Left colon (tissue), 2 donors: ENCODE results near the gene MTHFR. TPM values are rescaled to one million over a fixed set of nuclear protein-coding genes. Genes with fewer than 3 reads are reported as not detected.

Source experiments
- ATAC-seq: fragments of 200-7000 bp; cut with Tn5 transposase; one replicate; pipeline ENCODE4 v1.9.1; 2020; ENCODE audit warnings: mild to moderate bottlenecking, moderate library complexity
- DNase-seq, 2 donors: peaks; one replicate each; pipeline ENCODE4 v3.0.0-alpha.2; 2020
- intact Hi-C, 2 donors: fragments of 100-400 bp; cut with DNase I in 1 of 2; cut with micrococcal nuclease in 1 of 2; formaldehyde crosslinking; loops; one replicate each; pipeline versions ENCODE4 v1.11.2 to v1.14.0; 2022; cut with DNase I, micrococcal nuclease
- total RNA-seq, 2 donors: library from RNA; stranded (reverse); fragmentation: NEBNext Ultra II Directional; extraction: Animal tissue kit (Norgen Biotek cat#: 25700); gene quantifications; one replicate each; pipeline ENCODE4 v1.2.1, GENCODE V29; 2021
- donor health status: DM: no; HTN: no; CAD: no.
- donor health status: DM: yes; HTN: yes; CAD: no.

Gene MTHFR
- total RNA-seq, 2 donors from 2014 or later = 44.8 to 48.2 TPM

DNA sequence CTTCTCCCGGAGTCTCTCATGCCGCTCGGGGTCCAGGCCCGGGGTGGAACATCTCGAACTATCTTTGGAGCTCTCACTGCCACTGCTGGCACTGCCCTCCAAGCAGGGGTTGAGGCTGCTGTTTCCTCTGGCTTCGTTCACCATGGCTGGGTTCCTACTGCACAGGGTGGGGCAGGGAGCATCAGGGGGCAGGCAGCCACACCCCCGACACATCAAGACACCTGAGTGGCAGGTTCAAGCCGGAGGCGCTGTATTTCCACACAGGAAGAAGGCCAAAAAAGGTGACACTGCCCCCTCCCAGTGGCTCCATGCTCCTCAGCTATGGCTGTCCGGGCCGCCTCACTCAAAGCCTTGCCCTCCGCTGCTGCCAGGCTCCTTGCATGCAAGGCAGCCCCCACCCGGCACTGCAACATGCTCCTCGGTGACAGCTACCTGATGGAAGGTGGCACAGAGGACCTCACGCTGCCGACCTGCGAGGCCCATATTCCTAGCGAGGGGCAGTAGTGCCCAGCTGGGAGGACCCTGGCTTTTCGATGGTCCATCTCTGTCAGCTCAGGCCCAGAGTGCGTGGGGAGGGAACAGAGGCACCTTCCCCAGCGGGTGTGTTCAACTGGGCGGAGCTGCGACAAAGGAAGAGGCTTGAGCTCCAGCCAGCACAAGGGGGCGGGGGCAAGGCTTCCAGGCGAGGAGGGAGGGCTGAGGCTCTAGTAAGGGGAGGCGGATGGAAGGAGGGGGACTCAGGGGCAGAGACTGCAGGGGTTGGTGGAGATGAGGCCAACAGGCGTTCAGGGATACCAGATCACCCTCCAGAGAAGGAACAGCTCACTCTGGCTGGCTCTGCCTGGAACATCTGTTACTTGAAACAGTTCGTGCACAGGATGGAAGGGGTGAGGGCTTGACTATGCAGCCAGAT is 2.5 kb downstream of the MTHFR start:
- ATAC-seq (peak; percentile 46), DNase-seq (peak; percentile 92 to 96)
- intact Hi-C loops = no loop called here

DNA sequence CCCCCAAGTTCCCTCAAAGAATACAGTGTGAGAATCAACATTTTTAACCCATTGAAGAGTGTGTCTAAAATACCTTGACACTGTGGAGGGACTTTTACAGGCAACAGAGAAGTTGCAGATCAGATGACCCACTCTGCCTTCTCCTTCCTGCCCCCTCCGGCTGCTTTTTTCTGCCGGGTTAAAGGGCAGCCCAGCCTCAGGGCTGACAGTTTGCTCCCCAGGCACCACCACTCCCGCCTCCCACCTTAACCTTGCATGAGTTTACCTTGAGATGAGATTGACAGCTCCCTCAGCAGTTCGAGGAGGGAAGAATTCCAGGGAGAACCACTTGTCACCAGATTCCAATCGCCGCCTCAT is 3.2 kb downstream of the MTHFR start:
- intact Hi-C loops = no loop called here
- peak in 1 of 2 donors; percentile 32 for DNase-seq
- ATAC-seq = no peak

DNA sequence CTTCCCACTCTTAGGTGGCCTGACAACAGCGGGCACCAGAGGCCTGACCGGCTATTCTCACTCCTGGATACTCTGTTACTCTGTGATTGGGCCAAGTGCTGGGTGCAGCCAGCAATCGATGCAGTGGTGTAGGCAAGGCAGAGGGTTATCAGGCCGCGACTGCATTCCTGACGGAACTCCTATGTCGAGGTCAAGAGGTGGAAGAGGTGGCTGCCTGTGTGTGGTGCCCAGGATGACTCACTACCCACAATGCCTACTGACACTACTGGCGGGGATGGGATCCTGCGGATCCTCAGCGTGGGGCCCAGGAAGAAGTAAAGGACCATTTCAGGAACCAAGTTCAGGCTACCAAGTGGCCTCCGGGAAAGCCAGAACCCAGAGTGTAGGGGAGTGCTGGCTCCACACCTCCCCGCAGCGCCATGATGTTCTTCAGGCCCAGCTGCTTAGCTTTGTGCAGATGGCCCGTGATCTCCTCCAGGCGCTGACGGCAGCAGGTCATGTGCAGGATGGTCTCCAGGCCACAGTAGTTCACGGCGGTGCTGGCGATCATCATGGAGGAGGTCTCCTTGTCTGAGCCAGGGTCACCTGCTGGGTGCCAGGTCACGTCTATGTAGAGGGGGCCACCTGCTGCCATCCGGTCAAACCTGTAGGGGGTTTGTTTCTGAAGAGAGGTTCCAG is 4.9 kb downstream of the MTHFR start:
- intact Hi-C loops = no loop called here
- DNase-seq = no peak
- ATAC-seq = no peak

DNA sequence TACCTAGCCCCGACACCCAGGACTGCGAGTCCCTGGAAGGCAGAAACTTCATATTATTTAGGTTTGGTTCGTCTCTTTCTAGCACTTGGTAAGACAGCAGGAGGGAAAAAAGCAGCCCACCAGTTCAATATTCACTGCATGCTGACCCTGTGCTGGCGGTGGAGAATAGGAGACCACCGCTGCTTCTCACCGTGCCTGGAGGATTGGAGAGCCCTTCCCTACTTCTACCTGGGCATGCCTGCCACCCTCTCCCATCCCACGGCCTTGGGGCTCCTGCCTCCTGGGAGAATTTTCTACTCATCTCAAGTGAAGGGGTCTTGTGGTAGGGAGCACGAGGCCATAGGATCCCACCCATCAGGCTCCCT is 5.4 kb downstream of the MTHFR start:
- DNase-seq (no peak), ATAC-seq (no peak)
- intact Hi-C loops = no loop called here

DNA sequence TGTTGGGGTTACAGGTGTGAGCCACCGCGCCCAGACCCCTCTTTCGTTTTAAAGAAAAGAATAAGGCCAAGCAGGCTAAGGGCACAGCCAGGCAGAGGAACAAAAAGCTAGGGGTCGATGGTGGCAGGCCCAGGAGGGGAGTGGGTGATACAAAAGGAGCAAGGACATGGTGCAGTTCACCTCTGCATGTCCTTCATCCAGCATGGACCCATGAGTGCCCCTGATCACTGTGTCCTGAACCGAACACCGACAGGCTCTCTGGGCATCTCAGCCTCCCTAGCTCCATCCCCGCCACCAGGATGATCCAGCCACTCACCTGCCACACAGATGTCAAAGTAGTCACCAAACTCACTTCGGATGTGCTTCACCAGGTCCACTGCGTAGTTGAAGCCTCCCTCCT is 5.9 kb downstream of the MTHFR start:
- intact Hi-C loops = no loop called here
- DNase-seq (no peak), ATAC-seq (no peak)

DNA sequence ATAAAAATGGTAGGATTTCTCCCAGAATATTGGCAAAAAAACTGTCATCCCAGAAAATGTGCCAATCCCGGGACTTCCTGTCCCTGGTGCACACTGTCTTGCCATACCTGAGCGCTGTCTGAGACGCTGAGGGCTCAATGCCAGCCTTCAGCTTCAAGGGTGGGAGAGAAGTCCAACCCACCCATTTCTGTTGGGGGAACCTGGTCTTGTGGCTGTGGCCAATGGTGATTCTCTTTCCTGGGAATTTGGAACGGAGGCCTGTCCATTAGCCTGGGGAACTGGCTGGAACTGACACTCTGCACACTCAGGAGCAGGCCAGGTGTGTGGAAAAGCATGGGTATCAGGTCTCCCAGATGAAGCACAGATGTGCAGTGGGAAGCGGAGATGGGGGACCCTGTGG is 6.7 kb downstream of the MTHFR start:
- ATAC-seq = no peak
- DNase-seq = no peak
- intact Hi-C loops = no loop called here

DNA sequence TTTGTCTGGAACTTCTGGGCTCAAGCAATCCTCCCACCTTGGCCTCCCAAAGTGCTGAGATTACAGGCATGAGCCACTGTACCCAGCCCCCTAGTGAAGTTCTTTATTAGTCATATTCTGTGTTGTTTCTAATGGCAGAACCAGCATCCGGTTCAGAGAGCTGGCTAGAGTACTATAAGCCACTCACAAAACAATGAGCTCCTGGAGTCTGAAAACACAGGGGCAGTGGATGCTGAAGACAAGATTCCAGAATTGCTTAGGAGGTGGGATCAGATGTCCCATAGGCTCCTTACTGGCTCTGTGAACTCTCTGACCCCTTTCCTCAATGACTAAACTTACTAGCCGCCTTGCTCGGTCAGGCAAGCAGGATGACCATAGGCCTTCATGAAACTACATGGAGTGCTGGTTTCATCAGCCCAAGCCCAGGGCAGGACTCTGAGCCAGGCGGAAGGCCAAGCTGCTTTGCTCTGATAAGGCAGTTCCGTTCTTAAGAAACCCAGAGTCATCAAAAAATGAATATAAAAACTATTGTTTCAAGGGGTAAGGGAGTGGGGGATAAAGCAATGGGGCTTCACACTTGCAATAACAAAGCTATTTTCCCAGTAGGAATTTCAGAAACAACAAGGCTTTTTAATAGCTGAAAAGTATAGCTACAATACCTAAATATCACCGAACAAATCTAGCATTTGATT is 8.1 kb downstream of the MTHFR start:
- ATAC-seq (no peak), DNase-seq (no peak)
- intact Hi-C loops = no loop called here

DNA sequence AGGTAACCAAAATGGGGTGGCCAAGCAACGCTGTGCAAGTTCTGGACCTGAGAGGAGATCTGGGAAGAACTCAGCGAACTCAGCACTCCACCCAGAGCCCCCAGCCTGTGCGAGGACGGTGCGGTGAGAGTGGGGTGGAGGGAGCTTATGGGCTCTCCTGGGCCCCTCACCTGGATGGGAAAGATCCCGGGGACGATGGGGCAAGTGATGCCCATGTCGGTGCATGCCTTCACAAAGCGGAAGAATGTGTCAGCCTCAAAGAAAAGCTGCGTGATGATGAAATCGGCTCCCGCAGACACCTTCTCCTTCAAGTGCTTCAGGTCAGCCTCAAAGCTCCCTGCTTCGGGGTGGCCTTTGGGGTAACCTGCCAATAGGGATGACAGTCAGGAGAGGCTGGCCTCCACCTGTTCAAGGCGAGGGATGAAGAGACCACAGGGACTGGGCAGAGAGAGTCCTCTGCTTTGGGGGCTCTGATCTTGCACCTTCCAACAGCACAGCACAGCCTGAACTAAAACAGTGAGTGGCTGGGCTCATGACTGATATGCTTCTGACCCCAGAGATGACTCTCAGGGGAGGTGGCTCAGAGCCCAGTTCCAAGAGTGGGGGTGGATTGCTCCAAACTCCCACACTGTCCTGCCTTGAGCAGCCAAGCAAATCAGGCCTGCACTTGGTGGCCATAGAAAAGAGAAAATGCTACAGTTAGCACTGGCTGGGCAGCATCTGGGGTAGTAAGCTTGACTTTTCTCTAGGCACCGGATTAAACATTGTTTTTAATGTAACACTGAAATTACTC is 9.5 kb downstream of the MTHFR start:
- no peak for DNase-seq
- ATAC-seq = no peak
- intact Hi-C loops = no loop called here

DNA sequence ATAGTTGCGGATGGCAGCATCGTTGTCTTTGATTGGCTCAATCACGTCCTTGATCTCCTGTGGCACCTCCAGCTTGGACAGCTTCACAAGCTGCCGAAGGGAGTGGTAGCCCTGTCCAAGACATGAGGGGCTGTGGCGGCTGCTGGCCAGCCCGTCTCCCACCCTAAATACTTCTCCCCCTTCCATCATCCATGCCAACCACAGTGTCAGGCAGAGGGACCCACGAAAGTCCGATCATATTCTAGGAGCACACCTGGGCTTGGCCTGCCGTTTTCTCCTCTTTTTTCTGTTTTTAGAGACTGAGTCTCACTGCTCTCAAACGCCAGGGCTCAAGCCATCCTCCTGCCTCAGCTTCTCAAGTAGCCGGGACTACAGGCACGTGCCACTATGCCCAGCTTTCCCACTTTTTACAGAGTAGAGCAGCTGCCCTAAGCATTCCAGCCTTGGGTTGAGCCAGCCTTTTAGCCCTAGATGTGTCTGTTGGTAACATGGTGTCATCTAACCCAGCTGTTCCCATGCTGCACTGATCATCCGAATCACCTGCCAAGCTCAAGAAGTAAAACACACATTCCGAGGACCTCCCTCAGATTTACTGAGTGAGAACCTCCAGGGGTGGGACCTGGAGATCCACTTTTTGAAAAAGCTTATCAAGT is 10.4 kb downstream of the MTHFR start:
- no peak for DNase-seq
- intact Hi-C loops = no loop called here

DNA sequence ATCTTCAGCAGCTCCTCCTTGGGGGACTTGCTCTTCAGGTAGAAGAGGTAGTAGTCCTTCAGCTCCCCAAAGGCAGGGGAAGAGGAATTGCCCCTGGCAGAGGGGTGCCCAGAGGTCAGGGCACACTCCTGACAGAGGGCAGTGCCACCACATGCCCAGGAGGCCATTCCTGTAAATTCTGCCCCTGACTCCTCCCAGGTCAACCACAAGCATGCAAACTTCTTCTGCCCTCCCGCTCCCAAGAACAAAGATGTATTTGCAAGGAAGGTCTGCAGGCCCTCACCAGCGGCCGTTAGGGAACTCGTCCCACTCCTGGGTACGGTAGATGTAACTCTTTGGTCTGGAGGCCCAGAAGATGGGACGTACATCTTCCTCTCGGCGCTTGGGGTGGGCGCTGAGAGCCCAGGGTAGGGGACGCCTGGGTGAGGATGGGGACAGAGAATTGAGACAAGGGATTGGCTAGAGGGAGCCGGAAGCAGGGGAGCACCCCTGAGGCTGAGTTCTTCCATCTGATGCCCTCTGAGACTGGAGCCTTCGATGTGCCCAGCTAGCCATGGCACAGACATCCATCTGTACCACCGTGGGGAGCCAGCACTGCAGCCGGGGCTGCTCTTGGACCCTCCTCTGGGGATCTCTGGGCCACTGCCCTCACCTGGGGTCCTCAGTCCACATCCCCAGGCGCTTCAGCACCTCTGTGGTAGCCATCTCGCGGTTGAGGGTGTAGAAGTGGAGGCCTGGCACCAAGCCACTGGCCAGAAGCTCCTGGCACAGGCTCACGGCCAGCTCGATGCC is 11.1 kb downstream of the MTHFR start:
- intact Hi-C loops = no loop called here
- ATAC-seq (no peak), DNase-seq (no peak)

More for the DNA sequence above, 10.4 kb downstream of the MTHFR start:
- ATAC-seq = no peak

DNA sequence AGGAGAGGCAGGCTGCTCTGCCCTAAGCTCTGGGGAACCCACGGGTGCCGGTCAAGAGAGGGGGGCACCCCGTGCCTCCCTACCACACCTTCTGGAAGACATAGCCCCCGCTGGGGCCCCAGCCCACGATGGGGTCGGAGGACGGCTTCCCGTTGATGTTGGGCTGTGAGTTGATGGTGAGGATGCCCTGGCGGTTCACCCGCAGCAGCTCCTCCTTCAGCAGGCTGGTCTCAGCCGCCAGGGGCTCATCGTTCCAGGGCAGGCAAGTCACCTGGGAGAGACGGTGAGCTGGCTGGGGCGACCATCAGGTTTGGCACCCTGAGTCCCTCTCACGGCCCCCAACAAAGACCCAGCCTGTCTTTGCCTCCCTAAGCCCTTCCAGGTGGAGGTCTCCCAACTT is 11.9 kb downstream of the MTHFR start:
- intact Hi-C loops = no loop called here
- ATAC-seq = no peak
- DNase-seq = no peak

DNA sequence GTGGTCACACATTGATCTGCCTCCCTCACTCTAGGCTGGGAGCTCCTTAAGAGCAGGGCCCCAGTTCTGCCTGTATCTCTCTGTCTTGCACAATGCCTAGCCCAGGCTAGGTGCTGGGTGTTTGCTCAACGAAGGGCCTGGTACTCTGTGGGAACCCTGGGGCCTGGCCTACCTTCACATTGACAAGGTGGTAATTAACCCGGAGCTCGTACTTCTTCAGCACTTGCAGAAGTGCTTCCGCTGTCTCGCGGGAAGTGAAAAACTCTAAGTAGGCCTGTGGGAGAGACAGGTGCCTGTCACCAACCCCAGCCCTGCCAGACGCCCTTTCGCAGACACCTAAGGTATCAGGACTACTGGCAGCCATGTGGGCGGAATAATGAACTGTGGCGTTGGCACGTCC is 13.7 kb downstream of the MTHFR start:
- ATAC-seq = no peak
- intact Hi-C loops = no loop called here
- no peak for DNase-seq

DNA sequence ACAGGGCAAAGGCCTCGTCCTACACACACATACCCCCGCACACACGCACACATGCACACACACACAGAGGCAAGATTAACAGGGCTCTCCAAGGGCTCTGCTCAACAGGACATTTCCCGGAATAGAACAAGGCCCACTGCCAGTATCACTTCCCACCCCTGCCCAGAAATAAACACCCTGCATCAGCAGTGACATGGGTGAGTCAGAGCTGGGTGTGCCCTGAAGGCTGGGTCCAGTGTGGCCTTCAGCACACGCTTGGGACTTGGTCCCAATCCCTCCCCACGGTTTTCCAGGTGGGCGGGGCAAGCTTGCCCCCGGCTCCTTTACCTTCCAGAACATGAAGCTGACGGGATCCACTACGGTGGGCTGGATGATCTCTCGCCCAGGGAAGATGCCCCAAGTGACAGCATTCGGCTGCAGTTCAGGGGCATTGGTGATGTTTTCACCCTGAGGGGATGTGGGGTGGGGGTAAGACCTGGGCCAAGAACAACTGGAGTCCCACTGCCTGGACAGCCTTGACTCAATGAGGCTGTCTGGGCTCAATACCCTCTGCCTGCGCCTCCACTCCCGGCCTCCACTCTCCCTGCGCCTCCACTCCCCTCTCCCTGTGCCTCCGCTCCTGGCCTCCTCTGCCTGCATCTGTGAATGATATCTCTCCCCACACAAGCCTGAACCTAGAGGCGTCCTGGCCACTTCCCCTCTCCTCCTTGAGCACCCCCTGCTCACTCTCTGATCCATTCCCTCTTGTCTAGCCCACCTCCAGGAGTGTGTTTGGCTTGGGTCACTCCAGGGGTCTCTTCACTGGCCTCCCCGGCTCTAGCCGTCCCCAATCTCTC is 14.7 kb downstream of the MTHFR start:
- intact Hi-C loops = no loop called here
- peak; percentile 77 for ATAC-seq
- DNase-seq = peak; percentile 67 to 87

DNA sequence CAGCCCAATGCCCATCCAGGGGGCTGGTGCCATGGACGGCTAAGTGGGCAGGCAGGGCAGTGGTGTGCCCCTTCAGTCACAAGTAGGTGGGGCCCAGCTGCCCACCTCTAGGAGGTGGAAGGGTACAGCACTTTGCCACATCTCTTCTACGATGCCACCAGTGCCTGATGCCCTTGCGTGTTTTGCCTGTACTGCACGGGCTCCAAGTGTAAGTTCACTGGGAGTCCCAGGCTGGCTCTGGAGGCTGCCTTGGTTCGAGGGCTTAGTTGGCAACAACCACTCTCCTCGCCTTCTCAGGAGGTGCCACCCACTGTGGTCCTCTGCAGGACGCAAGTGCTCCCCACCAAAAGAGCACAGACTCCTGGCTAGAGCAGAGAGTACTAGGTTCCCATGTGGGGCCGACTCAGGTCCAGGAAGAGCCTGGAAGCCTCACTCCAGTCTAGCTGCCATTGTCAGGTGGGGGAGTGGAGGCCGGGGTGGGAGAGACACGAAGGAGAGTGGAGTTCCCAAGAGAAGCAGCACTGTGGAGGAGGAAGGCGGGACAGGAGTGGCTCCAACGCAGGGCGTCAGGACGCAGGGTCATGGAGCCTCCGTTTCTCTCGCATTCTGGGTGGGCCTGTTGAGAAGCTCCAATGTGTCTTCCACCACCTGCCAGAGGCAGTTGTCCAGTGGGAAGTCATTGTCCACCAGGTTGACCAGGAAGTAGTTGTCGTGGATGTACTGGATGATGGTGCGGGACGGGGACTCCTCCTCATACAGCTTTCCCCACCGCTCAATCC is 15.5 kb downstream of the MTHFR start:
- intact Hi-C loops = no loop called here
- ATAC-seq (no peak), DNase-seq (no peak)

DNA sequence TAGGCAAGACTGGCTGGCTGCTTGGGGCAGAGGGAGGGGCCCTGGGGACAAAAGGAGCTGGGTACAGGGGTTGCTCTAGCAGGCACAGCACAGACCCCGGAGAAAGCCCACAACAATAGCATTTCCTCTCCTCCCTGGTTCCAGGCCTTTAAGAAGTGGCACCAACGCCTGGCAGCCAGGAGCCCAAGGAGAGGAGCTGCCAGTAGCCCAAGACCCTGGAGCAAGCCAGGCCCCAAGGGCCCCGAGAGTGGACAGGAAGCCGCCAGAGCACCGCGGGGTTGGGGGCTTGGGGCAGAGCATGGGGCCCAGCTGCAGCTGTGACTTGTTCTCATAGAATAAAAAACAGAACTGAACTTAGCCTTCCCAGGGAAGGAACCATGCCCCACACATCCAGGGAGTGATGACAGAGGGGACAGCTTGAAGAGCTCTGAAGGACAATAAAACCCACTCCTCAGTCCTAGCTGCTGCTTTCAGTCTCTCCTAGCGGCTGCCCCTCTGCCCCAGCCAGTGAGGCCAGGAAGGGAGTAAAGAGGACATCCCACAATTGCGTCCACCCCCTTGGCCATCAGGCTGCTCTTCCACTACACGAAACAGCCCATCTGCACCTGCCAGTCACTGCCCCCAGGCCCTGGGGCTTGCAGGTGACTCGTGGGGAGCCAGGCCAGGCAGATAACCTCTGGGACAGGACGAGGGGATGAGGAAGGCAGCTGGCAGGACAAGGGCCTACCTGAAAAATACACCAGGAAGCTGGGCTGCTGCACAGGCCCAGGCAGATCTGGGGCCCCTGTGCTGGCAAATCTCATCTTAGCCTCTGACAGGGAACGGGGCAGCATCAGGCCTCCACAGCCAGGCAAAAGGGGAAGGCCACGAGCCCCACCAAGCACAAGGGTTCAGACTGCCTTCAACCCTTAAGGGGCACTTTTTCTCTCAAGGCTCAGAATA is 16.4 kb downstream of the MTHFR start:
- intact Hi-C loops = no loop called here
- no peak for DNase-seq
- no peak for ATAC-seq
